ENCODE measurements around the gene ESRP2. TPM values are rescaled to one million over a fixed set of nuclear protein-coding genes. Genes with fewer than 3 reads are reported as not detected.
A peak's percentile ranks its signal among the peaks of the same experiment; 100 is the strongest.

ESRP2 gene
- total RNA-seq, 2 donors from 2014 or later = 55.0 to 56.0 TPM

DNA sequence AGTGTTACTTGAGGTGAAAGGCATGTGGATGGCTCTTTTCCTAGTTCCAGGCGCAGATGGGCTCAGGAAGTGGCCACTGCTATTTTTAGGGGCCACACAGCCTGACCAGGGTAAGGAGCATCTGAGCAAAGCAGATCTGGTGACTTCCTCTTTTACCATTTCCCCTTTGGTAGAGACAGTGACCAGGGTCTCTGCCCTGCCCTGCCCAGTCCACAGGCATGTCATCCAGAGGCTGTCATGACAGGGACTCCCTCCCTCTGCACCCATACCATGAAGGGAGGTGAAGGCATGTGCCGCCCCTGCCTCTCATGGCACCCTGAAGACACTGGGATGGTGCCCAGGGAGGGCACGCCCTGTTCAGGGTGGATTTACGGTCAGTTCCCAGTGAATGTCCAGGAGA is 11.5 kb upstream of the ESRP2 start:
- Histone ChIP-seq H3K36me3 (replicated peaks in 1 of 2; ENCODE audit: insufficient read depth in 1 of 2, low read depth in 2 of 2) (peaks cover 0 to 2% of the 10 kb centered on the region in 2 donors), H3K9me3 (no peaks in the 10 kb centered on the region), H3K27ac (peak overlapping the region in 1 of 4 donors; percentile 31), H3K4me3 (no peak overlapping the region), H3K27me3 (no peaks in the 10 kb centered on the region), H3K4me1 (peaks cover 20% of the 10 kb centered on the region)
- intact Hi-C loops (cut with DNase I) = no loop called here
- TF ChIP-seq, protein P1, sequence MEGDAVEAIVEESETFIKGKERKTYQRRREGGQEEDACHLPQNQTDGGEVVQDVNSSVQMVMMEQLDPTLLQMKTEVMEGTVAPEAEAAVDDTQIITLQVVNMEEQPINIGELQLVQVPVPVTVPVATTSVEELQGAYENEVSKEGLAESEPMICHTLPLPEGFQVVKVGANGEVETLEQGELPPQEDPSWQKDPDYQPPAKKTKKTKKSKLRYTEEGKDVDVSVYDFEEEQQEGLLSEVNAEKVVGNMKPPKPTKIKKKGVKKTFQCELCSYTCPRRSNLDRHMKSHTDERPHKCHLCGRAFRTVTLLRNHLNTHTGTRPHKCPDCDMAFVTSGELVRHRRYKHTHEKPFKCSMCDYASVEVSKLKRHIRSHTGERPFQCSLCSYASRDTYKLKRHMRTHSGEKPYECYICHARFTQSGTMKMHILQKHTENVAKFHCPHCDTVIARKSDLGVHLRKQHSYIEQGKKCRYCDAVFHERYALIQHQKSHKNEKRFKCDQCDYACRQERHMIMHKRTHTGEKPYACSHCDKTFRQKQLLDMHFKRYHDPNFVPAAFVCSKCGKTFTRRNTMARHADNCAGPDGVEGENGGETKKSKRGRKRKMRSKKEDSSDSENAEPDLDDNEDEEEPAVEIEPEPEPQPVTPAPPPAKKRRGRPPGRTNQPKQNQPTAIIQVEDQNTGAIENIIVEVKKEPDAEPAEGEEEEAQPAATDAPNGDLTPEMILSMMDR (IDR thresholded peaks at IDR 0.05) = no peak
- peak in 1 of 3 donors; percentile 5 for TF ChIP-seq POLR2A (IDR thresholded peaks at IDR 0.05)
- 88 to 94% methylated on average over 2 to 4 of the region's 4 CpGs for WGBS, 2 donors
- DNase-seq = peak in 1 of 4 donors; percentile 57
- no peak for ATAC-seq

GRCh38 chr16:68246666-68247065 is 10.7 kb upstream of the ESRP2 start:
- 70 to 83% methylated on average over 4 to 5 of the region's 5 CpGs for WGBS, 2 donors
- no peaks in the 10 kb centered on the region for H3K27me3 ChIP-seq
- intact Hi-C loops (cut with DNase I) = no loop called here
- H3K4me3 ChIP-seq = no peak overlapping the region
- H3K36me3 ChIP-seq (replicated peaks in 1 of 2; ENCODE audit: insufficient read depth in 1 of 2, low read depth in 2 of 2) = peaks cover 0 to 2% of the 10 kb centered on the region in 2 donors
- H3K27ac ChIP-seq = peak overlapping the region in 1 of 4 donors; percentile 31
- no peak for TF ChIP-seq POLR2A (IDR thresholded peaks at IDR 0.05)
- TF ChIP-seq, protein P1 (IDR thresholded peaks at IDR 0.05) = no peak
- no peaks in the 10 kb centered on the region for H3K9me3 ChIP-seq
- DNase-seq = no peak
- ATAC-seq = no peak
- peaks cover 20% of the 10 kb centered on the region for H3K4me1 ChIP-seq

- Histone ChIP-seq H3K9me3 (no peaks in the 10 kb centered on the region), H3K27me3 (no peaks in the 10 kb centered on the region), H3K27ac (no peak overlapping the region), H3K4me3 (no peak overlapping the region), H3K36me3 (replicated peaks in 1 of 2; ENCODE audit: insufficient read depth in 1 of 2, low read depth in 2 of 2) (peaks cover 0 to 2% of the 10 kb centered on the region in 2 donors), H3K4me1 (peaks cover 20% of the 10 kb centered on the region)
- intact Hi-C loops (cut with DNase I) = no loop called here
- DNase-seq = no peak
- no peak for ATAC-seq
- 83 to 92% methylated on average over 2 to 6 of the region's 7 CpGs for WGBS, 2 donors
- TF ChIP-seq, protein P1 (IDR thresholded peaks at IDR 0.05) = no peak
- no peak for TF ChIP-seq POLR2A (IDR thresholded peaks at IDR 0.05)
These were observed 10.2 kb upstream of the ESRP2 start for GRCh38 chr16:68246121-68246520.

- DNase-seq = peak; percentile 95 to 97 (median 96)
- TF ChIP-seq POLR2A (IDR thresholded peaks at IDR 0.05) = peak in 2 of 3 donors; percentile 58 to 68
- TF ChIP-seq, protein P1 (IDR thresholded peaks at IDR 0.05) = no peak
- Histone ChIP-seq H3K27ac (peak within 1 kb of the TSS in 3 of 4 donors; percentile 15 to 42 (median 42)), H3K9me3 (no peaks in the 10 kb centered on the region), H3K27me3 (no peaks in the 10 kb centered on the region), H3K36me3 (replicated peaks in 1 of 2; ENCODE audit: insufficient read depth in 1 of 2, low read depth in 2 of 2) (peaks cover 0 to 2% of the 10 kb centered on the region in 2 donors), H3K4me3 (peak within 1 kb of the TSS; percentile 81 to 88), H3K4me1 (peaks cover 21% of the 10 kb centered on the region)
- intact Hi-C loops (cut with DNase I) = no loop called here
- WGBS, 2 donors = 0 to 1% methylated on average over 5 to 62 of the region's 75 CpGs
- ATAC-seq = peak; percentile 98
These were observed 9.3 kb upstream of the ESRP2 start, which contains the start of gene PLA2G15 for GRCh38 chr16:68244903-68245853. Gene PLA2G15 (plus strand): TSS chr16:68245373. CDS start chr16:68245427, 54 bp downstream.
